PC-3 (cell line): ENCODE measurements around the gene FBXL7. TPM values are rescaled to one million over a fixed set of nuclear protein-coding genes. Genes with fewer than 3 reads are reported as not detected.

ENCODE experiments used
- ATAC-seq: fragments of 200-7000 bp; cut with Tn5 transposase; 2 replicates; pipeline ENCODE4 v1.9.1; 2020; ENCODE audit warnings: mild to moderate bottlenecking, moderate library complexity
- BruUV-seq: library from RNA; stranded (reverse); fragments of 400-500 nt; replicated peaks from 2 replicates; lab custom pipeline; 2021; lab: Mats Ljungman, UMichigan
- CTCF ChIA-PET: fragments of 300-600 bp; sonication (Branson Sonifier 250); formaldehyde crosslinking; loops from one replicate; lab custom pipeline; 2022; ENCODE audit warnings: antibody characterized with exemption; lab: Charles Lee
- POLR2A ChIA-PET: fragments of 300-600 bp; sonication (Branson Sonifier 250); formaldehyde crosslinking; loops from one replicate; lab custom pipeline; 2022; ENCODE audit warnings: antibody characterized with exemption; ENCODE audit not compliant: unreplicated experiment; lab: Charles Lee
- DNase-seq: peaks from one replicate; pipeline ENCODE4 v3.0.0-alpha.2; 2015
- H2AFZ ChIP-seq: fragments of 300-600 bp; sonication (generic); 2 replicates; pipeline ENCODE4 v1.6.0; 2016; ENCODE audit warnings: antibody characterized with exemption, low read length
- H3F3A ChIP-seq: fragments of 300-600 bp; sonication (generic); one replicate; pipeline ENCODE4 v1.6.0; 2017; ENCODE audit warnings: antibody characterized with exemption, low read length, control low read depth, mild to moderate bottlenecking; ENCODE audit not compliant: unreplicated experiment
- H3K27ac ChIP-seq: fragments of 300-600 bp; sonication (generic); 2 replicates; pipeline ENCODE4 v1.5.1; 2016; ENCODE audit warnings: mild to moderate bottlenecking, low read length
- H3K27me3 ChIP-seq: fragments of 300-600 bp; sonication (generic); 2 replicates; pipeline ENCODE4 v1.6.1; 2016; ENCODE audit warnings: low read length, mixed read lengths
- H3K36me3 ChIP-seq: fragments of 300-600 bp; sonication (generic); 2 replicates; pipeline ENCODE4 v1.6.1; 2016; ENCODE audit warnings: low read depth, mixed run types, low read length, mixed read lengths
- H3K4me1 ChIP-seq: fragments of 300-600 bp; sonication (generic); 2 replicates; pipeline ENCODE4 v1.5.1; 2016; ENCODE audit warnings: low read length; ENCODE audit not compliant: insufficient read depth
- H3K4me2 ChIP-seq: fragments of 300-600 bp; sonication (generic); 2 replicates; pipeline ENCODE4 v1.6.0; 2016; ENCODE audit warnings: low read length
- H3K4me3 ChIP-seq: fragments of 300-600 bp; sonication (generic); 2 replicates; pipeline ENCODE4 v1.5.1; 2016; ENCODE audit warnings: mild to moderate bottlenecking, low read length, mixed read lengths
- H3K79me2 ChIP-seq: fragments of 300-600 bp; sonication (generic); 2 replicates; pipeline ENCODE4 v1.6.1; 2017; ENCODE audit warnings: low read length, mixed read lengths
- H3K9ac ChIP-seq: fragments of 300-600 bp; sonication (generic); 2 replicates; pipeline ENCODE4 v1.6.0; 2016; ENCODE audit warnings: mild to moderate bottlenecking, low read length
- H3K9me2 ChIP-seq: fragments of 300-600 bp; sonication (generic); replicated peaks from 2 replicates; pipeline ENCODE4 v1.6.1; 2016; ENCODE audit warnings: mixed run types, low read length, mixed read lengths
- H3K9me3 ChIP-seq: fragments of 300-600 bp; sonication (generic); 2 replicates; pipeline ENCODE4 v1.6.1; 2016; ENCODE audit warnings: low read length, mixed read lengths
- H4K20me1 ChIP-seq: fragments of 300-600 bp; sonication (generic); 2 replicates; pipeline ENCODE4 v1.6.1; 2016; ENCODE audit warnings: low read length, mixed read lengths
- CTCF ChIP-seq: fragments of 300-600 bp; sonication (generic); conservative IDR thresholded peaks from 2 replicates; pipeline ENCODE4 v1.5.1; 2017; ENCODE audit warnings: antibody characterized with exemption, low read depth, mild to moderate bottlenecking, low read length
- EZH2 ChIP-seq: fragments of 300-600 bp; sonication (generic); IDR thresholded peaks from one replicate; pipeline ENCODE4 v1.6.1; 2017; ENCODE audit warnings: antibody characterized with exemption, mild to moderate bottlenecking, low read length; ENCODE audit not compliant: unreplicated experiment
- EZH2phosphoT487 ChIP-seq: fragments of 300-600 bp; sonication (generic); IDR thresholded peaks from 2 replicates; pipeline ENCODE4 v1.6.1; 2018; ENCODE audit warnings: mild to moderate bottlenecking, antibody characterized with exemption, low read length, borderline replicate concordance
- intact Hi-C: fragments of 100-400 bp; cut with micrococcal nuclease; formaldehyde crosslinking; loops from 2 replicates; pipeline ENCODE4 v1.9.0; 2023
- total RNA-seq: library from RNA; depleted of rRNA; stranded (reverse); fragments of >200 nt; gene quantifications from 2 replicates; pipeline ENCODE4 v1.2.3, GENCODE V29; 2014

FBXL7 gene
- total RNA-seq, 1 experiment from 2014 or later: 0.18 TPM

GRCh38 chr5:15703901-15704300 lies 203.9 kb downstream of the FBXL7 start:
- Histone ChIP-seq H3K9me3 (peaks cover 18% of the 10 kb centered on the region; the same call in 1 of the 2 replicates), H3K9ac (no peak overlapping the region), H3K36me3 (no peaks in the 10 kb centered on the region), H3K79me2 (no peaks in the 10 kb centered on the region), H3K27ac (no peak overlapping the region), H3K27me3 (no peaks in the 10 kb centered on the region), H3F3A (no peaks in the 10 kb centered on the region), H3K9me2 (no peaks in the 10 kb centered on the region), H3K4me3 (no peak overlapping the region), H4K20me1 (no peaks in the 10 kb centered on the region), H3K4me1 (no peaks in the 10 kb centered on the region), H3K4me2 (no peak overlapping the region), H2AFZ (no peak overlapping the region)
- DNase-seq: no peak
- no TSS peak for BruUV-seq
- ChIA-PET CTCF (no interaction called here), POLR2A (no interaction called here)
- no peak for ATAC-seq
- intact Hi-C loops: no loop called here
- TF ChIP-seq CTCF (no peak), EZH2 (no peak), EZH2phosphoT487 (no peak)

- CTCF ChIA-PET: no interaction called here
Observed at GRCh38 chr5:15704397-15704947, 204.5 kb downstream of the FBXL7 start.

More at GRCh38 chr5:15704397-15704947, 204.5 kb downstream of the FBXL7 start:
- H3K27me3 ChIP-seq: no peaks in the 10 kb centered on the region
- H3F3A ChIP-seq: no peaks in the 10 kb centered on the region
- H3K4me1 ChIP-seq: no peaks in the 10 kb centered on the region
- ATAC-seq (no peak), DNase-seq (no peak)
- H3K9ac ChIP-seq: no peak overlapping the region
- BruUV-seq: no TSS peak
- no peak overlapping the region for H3K27ac ChIP-seq
- H3K36me3 ChIP-seq: no peaks in the 10 kb centered on the region
- intact Hi-C loops: no loop called here
- no peak overlapping the region for H2AFZ ChIP-seq
- no peaks in the 10 kb centered on the region for H4K20me1 ChIP-seq
- no peak overlapping the region for H3K4me2 ChIP-seq
- no peak for TF ChIP-seq EZH2phosphoT487
- TF ChIP-seq CTCF: no peak
- TF ChIP-seq EZH2: no peak
- no peaks in the 10 kb centered on the region for H3K79me2 ChIP-seq
- peaks cover 18% of the 10 kb centered on the region; the same call in 1 of the 2 replicates for H3K9me3 ChIP-seq
- no peaks in the 10 kb centered on the region for H3K9me2 ChIP-seq
- no peak overlapping the region for H3K4me3 ChIP-seq
- POLR2A ChIA-PET: no interaction called here
